GM12873 (cell line): ENCODE results near the gene HNRNPAB.
A peak's percentile ranks its signal among the peaks of the same experiment; 100 is the strongest.

Experiments used
- CTCF ChIP-seq: IDR thresholded peaks from 2 replicates; pipeline ENCODE4 v1.5.1; 2012; ENCODE audit warnings: low read depth, mild to moderate bottlenecking, moderate library complexity, low read length, control low read depth; ENCODE audit not compliant: insufficient read depth; ENCODE audit errors: missing control alignments

Gene HNRNPAB

GRCh38 chr5:178244576-178244975, 40.2 kb downstream of the HNRNPAB start:
- TF ChIP-seq CTCF = no peak

GRCh38 chr5:178245389-178245788, 41.1 kb downstream of the HNRNPAB start:
- no peak for TF ChIP-seq CTCF

- TF ChIP-seq CTCF = no peak
These were observed 42.4 kb downstream of the HNRNPAB start for GRCh38 chr5:178246624-178247279.

- peak; percentile 16 for TF ChIP-seq CTCF
These were observed 43.4 kb downstream of the HNRNPAB start for GRCh38 chr5:178247481-178248456.

- TF ChIP-seq CTCF = no peak
These were observed 44.4 kb downstream of the HNRNPAB start for GRCh38 chr5:178248750-178249149.

- TF ChIP-seq CTCF = no peak
These were observed 45.1 kb downstream of the HNRNPAB start for GRCh38 chr5:178249191-178249989.
